GM19467 (cell line): ENCODE measurements around the gene TRABD.
"Not testable (repeated sequence)": the region's sequence is repeated elsewhere in the genome, so short reads cannot be mapped to it uniquely, and the experiment has no call there.

Experiments used
- ATAC-seq: cut with Tn5 transposase; IDR thresholded peaks from one replicate; pipeline ENCODE4 v1.9.1; 2021; ENCODE audit warnings: mild to moderate bottlenecking, moderate library complexity; ENCODE audit not compliant: unreplicated experiment

The TRABD gene, protein sequence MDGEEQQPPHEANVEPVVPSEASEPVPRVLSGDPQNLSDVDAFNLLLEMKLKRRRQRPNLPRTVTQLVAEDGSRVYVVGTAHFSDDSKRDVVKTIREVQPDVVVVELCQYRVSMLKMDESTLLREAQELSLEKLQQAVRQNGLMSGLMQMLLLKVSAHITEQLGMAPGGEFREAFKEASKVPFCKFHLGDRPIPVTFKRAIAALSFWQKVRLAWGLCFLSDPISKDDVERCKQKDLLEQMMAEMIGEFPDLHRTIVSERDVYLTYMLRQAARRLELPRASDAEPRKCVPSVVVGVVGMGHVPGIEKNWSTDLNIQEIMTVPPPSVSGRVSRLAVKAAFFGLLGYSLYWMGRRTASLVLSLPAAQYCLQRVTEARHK

GRCh38 chr22:50185375-50186087 is at the start of gene TRABD:
TSS of gene TRABD (plus strand) at chr22:50185913. CDS start at chr22:50193061, 7,148 bp downstream.
- no peak for ATAC-seq

DNA sequence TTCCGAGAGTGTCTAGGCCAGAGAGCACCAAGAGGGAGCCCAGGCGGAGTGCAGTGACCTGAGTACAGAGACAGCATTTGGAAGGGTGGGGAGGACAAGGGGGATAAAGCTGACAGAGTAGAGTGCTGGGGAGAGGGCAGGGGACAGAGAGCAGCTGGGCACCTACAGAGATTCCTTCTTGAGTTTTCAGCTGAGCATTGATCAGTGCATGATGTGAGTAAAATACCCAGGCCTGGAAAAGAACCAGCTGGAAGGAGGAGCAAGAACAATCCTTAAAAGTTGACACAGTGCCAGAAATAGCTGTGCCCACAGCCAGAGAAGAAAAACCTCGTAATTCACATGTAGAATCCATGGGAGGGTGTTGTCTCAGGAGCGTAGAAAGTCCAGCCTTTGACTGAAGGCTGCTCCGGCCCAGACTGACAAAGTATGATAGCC is 49.1 kb upstream of the TRABD start:
- no peak for ATAC-seq

DNA sequence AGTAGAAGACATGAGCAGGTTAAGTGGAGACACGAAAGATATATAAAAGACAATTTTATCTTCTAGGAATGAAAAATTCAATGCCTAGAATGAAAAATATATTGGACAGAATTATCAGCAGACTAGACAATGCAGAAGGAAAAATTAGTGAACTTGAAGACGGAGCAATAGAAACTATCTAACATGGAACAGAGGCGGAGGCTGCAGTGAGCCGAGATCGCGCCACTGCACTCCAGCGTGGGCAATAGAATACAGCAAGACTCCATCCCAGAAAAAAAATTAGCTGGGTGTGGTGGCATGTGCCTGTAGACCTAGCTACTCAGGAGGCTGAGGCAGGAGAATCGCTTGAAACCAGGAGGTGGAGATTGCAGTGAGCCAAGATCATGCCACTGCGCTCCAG is 48.4 kb upstream of the TRABD start:
- ATAC-seq, result not testable (repeated sequence)

GRCh38 chr22:50138041-50138440 is 47.7 kb upstream of the TRABD start:
- ATAC-seq, result no peak

DNA sequence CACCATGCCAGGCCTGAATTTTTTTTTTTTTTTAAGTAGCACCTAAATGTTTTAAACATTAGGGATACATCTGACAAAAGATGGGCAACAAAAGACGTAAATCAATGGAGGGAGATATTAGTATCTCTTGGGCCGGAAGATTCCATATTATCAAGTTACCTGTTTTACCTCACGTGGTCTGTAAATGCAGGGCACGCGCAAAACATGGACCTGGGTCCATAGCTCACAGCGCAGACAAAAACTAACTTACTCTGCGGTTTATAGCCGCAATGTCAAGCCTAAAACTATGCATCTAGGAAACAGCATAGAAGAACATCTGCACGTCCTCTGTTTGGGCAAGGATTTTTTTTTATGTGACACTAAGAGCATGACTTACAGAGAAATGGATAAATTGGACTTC is 46.7 kb upstream of the TRABD start:
- ATAC-seq, result no peak

DNA sequence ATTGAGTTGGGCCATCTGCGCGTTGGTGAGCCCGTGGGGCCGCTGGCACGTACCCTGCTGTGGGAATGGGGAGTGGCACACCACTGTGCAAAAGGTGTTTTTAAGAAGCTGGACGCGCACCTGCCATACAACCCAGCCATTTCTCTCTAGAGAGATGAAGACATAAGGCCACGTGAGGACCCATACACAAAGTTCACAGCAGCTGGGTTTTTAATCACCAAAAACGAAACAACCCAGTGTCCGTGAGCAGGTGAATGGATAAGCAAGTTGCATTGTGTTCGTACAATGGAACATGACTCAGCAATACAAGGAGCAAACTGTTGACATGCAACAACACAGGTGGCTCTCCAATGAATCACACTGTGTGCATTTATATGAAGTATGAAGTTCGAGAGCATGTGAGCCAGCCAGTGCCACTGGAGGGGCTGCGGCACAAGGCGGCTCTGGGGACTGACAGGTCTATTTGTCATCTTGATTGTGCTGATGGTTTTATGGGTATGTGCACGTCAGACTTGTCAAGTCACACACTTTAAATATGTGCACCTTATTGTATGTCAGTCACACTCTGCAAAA is 45.8 kb upstream of the TRABD start:
- no peak for ATAC-seq

GRCh38 chr22:50140615-50141014 is 45.1 kb upstream of the TRABD start:
- no peak for ATAC-seq

- ATAC-seq, result no peak
These were observed 44.3 kb upstream of the TRABD start for GRCh38 chr22:50141462-50141861.

GRCh38 chr22:50141891-50142363 is 43.8 kb upstream of the TRABD start:
- ATAC-seq, result no peak

- ATAC-seq, result no peak
These were observed 42.6 kb upstream of the TRABD start for GRCh38 chr22:50143096-50143495.

DNA sequence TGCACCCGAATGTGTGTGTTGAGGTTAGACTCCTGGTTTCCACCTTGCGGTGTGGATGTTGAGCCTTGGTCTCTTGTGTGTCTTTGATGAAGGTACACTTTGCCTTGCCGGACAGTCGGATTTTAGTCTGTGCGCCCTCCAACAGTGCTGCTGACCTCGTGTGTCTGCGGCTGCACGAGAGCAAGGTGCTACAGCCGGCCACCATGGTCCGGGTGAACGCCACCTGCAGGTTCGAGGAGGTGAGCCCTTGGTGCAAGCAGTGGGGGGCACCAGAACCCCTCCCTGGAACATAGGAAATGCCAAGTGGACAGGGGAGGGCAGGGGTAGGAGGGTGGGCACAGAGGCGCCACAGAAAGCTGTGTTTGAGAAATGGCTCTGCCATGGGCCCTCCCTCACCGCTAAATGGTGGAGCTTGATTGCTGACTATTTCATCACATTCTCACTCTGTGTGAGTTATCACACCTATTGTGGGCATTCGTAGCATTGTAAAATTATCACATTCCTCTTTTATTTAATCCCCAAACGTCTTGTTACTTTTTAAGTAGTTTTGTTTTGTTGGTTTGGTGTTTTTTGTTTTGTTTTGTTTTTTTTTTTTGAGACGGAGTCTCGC is 41.6 kb upstream of the TRABD start:
- ATAC-seq, result no peak

DNA sequence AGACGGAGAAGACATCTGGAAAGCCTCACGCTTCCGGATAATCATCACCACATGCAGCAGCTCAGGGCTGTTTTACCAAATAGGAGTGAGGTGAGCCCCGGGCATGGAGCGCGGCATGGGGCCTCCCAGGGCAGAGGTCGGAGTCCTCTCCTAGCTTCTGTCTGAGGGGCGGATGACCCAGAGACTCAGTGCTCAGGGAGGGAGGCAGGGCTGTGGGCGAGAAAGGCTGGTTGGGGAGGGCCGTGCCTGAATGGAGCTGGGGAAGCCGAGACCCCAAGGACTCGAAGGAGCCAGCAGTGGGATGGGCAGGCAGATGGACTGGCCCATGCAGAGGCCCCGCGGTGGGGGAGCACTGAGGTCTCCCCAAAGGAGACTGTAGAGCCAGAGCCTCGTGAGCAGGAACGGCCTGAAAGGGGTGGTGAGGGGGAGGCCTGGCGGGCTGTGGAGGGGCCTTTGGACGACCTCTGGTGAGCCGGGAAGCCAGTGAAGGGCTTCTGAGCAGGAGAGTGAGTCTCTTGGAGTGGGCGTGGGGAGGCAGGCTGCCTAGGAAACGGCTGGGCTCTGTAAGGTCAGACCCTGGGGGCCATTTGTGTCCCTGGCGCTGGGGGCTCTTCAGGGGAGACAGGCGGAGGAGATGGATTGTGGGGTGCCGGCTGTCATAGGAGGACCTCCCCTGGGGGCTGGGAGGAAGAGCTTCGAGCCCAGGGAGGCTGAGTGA is 39.8 kb upstream of the TRABD start:
- no peak for ATAC-seq

GRCh38 chr22:50146439-50147238 is 39.1 kb upstream of the TRABD start:
- ATAC-seq, result no peak

- not testable (repeated sequence) for ATAC-seq
These were observed 38.2 kb upstream of the TRABD start for GRCh38 chr22:50147258-50148165.

DNA sequence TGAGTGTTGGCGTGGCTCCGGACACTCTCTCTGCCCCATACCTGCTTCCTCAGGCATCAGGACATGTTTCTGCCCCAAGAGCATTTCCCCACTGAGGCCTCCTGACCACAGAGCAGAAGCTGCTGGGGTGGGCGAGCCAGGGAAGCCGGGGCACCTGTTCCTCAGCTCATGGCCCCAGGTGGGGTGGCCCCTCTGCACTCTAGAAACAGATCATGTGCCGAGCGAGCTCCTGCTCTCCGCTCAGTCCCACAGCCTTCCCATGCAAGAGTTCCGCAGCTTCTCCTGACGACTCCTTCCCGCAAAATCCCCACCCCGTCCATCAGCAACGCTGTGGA is 37.6 kb upstream of the TRABD start:
- ATAC-seq, result no peak

DNA sequence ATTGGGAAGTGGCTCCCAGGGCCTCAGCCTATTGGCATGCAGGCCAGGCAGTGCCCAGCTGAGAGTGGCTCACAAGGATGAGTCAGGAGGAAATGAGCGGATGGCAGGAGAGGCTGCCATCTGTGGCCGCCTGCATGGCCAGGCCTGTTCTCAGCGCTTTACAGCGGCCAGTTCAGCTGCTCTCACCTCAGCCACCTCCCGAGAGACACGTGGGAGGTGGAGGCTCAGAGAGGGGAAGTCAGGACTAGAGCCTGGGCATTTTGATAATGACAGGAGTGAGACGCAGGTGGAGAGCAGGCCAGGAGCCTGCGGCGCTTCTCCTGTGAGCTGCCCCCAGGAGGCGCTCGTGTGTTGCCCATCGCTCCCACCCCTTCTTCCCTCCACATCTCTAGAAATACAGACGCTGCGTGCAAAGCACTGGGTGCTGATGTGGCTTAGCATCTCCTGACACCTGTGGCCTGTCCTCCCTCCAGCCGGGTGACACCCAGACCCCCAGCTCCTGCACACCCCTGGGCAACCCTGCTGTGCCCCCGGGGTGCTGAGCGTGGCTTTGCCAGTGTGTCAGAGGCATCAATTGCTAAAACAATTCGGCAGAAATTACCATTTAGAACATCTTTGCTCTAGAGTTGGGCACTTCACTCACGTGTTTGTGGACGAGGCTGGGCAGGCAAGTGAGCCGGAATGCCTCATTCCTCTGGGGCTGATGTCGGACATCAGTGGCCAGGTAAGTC is 36.6 kb upstream of the TRABD start:
- ATAC-seq, result no peak

DNA sequence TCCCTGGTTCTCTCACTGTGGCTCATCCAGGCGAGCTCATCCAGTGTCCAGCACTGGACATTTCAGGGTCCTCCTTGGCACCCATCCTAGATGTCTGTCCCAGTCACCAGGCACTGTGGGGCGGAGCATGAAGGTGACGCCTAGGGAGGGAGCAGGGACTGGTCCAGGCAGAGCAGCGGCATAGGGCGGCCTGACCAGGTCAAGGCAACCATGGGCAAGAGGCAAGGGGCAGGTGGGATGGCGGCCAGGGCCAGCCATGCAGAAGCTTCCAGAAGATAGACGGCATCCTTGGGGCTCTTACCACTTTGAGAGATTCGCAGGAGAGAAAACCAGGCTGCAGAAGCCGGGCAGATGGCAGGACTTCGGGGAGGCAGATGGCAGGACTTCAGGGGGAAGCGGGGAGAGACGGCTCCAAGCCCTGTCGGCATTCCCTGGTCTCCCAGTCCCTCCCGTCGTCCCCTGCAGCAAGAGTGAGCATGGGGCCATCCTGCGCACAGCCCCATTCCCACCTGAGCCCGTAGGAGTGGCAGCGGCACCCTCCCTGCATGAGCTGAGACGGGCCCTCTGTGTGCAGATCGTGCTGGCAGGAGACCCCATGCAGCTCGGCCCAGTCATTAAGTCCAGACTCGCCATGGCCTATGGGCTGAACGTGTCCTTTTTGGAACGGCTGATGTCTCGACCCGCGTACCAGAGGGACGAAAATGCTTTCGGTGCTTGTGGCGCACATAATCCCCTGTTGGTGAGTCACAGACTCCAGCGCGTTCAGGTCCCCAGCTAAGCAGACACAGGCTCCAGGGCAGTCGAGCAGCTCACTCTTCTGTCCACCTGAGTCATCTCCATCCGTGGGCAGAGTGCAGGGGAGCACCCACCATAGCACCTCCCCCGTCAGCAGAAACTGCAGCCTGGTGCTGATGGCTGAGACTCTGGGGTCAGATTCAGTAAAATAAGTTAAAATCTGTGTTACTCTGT is 35.3 kb upstream of the TRABD start:
- ATAC-seq, result no peak
